Activated naive CD8-positive, alpha-beta T cell (primary cell): ENCODE data around the gene TPD52L1.
"Not testable (repeated sequence)": the region's sequence is repeated elsewhere in the genome, so short reads cannot be mapped to it uniquely, and the experiment has no call there.

Experiments
- H3K27ac Mint-ChIP-seq: one replicate; pipeline ENCODE4 v1.8.0; 2021; ENCODE audit warnings: mixed read lengths
- H3K27me3 Mint-ChIP-seq: one replicate; pipeline ENCODE4 v1.8.0; 2021; ENCODE audit warnings: mixed read lengths
- H3K36me3 Mint-ChIP-seq: one replicate; pipeline ENCODE4 v1.8.0; 2021; ENCODE audit warnings: mixed read lengths
- H3K4me1 Mint-ChIP-seq: one replicate; pipeline ENCODE4 v1.8.0; 2021; ENCODE audit warnings: low read depth, mixed read lengths
- H3K4me3 Mint-ChIP-seq: one replicate; pipeline ENCODE4 v1.8.0; 2021; ENCODE audit warnings: mild to moderate bottlenecking, mixed read lengths
- H3K9me3 Mint-ChIP-seq: one replicate; pipeline ENCODE4 v1.8.0; 2021; ENCODE audit warnings: low read depth, mixed read lengths

Gene TPD52L1

GRCh38 chr6:125268765-125269164 lies 115.2 kb downstream of the TPD52L1 start:
- Mint-ChIP-seq H3K36me3 (peaks cover 16% of the 10 kb centered on the region), H3K4me1 (no peaks in the 10 kb centered on the region), H3K27me3 (no peaks in the 10 kb centered on the region), H3K27ac (no peak overlapping the region), H3K9me3 (no peaks in the 10 kb centered on the region), H3K4me3 (no peak overlapping the region)

- H3K9me3 Mint-ChIP-seq, result no peaks in the 10 kb centered on the region
- H3K4me3 Mint-ChIP-seq, result no peak overlapping the region
- no peak overlapping the region for H3K27ac Mint-ChIP-seq
- no peaks in the 10 kb centered on the region for H3K27me3 Mint-ChIP-seq
- H3K36me3 Mint-ChIP-seq, result peaks cover 18% of the 10 kb centered on the region
- no peaks in the 10 kb centered on the region for H3K4me1 Mint-ChIP-seq
Observed at GRCh38 chr6:125269328-125269985, 115.9 kb downstream of the TPD52L1 start.

GRCh38 chr6:125270380-125270779 lies 116.8 kb downstream of the TPD52L1 start:
- Mint-ChIP-seq H3K4me3 (no peak overlapping the region), H3K9me3 (no peaks in the 10 kb centered on the region), H3K36me3 (peaks cover 24% of the 10 kb centered on the region), H3K27me3 (no peaks in the 10 kb centered on the region), H3K4me1 (no peaks in the 10 kb centered on the region), H3K27ac (no peak overlapping the region)

GRCh38 chr6:125271486-125272159 lies 118.0 kb downstream of the TPD52L1 start:
- Mint-ChIP-seq H3K9me3 (no peaks in the 10 kb centered on the region), H3K4me3 (no peak overlapping the region), H3K27ac (no peak overlapping the region), H3K27me3 (no peaks in the 10 kb centered on the region), H3K36me3 (peaks cover 33% of the 10 kb centered on the region), H3K4me1 (no peaks in the 10 kb centered on the region)

GRCh38 chr6:125273251-125273650 lies 119.7 kb downstream of the TPD52L1 start:
- Mint-ChIP-seq H3K4me1 (no peaks in the 10 kb centered on the region), H3K9me3 (no peaks in the 10 kb centered on the region), H3K36me3 (peaks cover 36% of the 10 kb centered on the region), H3K27me3 (no peaks in the 10 kb centered on the region), H3K4me3 (no peak overlapping the region), H3K27ac (no peak overlapping the region)

GRCh38 chr6:125273965-125274364 lies 120.4 kb downstream of the TPD52L1 start:
- Mint-ChIP-seq H3K9me3 (no peaks in the 10 kb centered on the region), H3K4me3 (no peak overlapping the region), H3K36me3 (peaks cover 39% of the 10 kb centered on the region), H3K27ac (no peak overlapping the region), H3K4me1 (peaks cover 4% of the 10 kb centered on the region), H3K27me3 (no peaks in the 10 kb centered on the region)

- Mint-ChIP-seq H3K4me3 (no peak overlapping the region), H3K4me1 (peaks cover 10% of the 10 kb centered on the region), H3K36me3 (peaks cover 41% of the 10 kb centered on the region), H3K27ac (no peak overlapping the region), H3K27me3 (no peaks in the 10 kb centered on the region), H3K9me3 (no peaks in the 10 kb centered on the region)
Observed at GRCh38 chr6:125274935-125275334, 121.4 kb downstream of the TPD52L1 start.

- peaks cover 42% of the 10 kb centered on the region for H3K36me3 Mint-ChIP-seq
- peaks cover 11% of the 10 kb centered on the region for H3K4me1 Mint-ChIP-seq
- H3K4me3 Mint-ChIP-seq, result no peak overlapping the region
- H3K27ac Mint-ChIP-seq, result no peak overlapping the region
- H3K27me3 Mint-ChIP-seq, result no peaks in the 10 kb centered on the region
- H3K9me3 Mint-ChIP-seq, result no peaks in the 10 kb centered on the region
Observed at GRCh38 chr6:125275779-125276178, 122.2 kb downstream of the TPD52L1 start.

GRCh38 chr6:125277838-125278237 lies 124.3 kb downstream of the TPD52L1 start:
- Mint-ChIP-seq H3K36me3 (peaks cover 48% of the 10 kb centered on the region), H3K27me3 (no peaks in the 10 kb centered on the region), H3K4me3 (no peak overlapping the region), H3K27ac (peak overlapping the region; percentile 41), H3K9me3 (no peaks in the 10 kb centered on the region), H3K4me1 (peaks cover 24% of the 10 kb centered on the region)

- no peak overlapping the region for H3K27ac Mint-ChIP-seq
Observed at GRCh38 chr6:125279961-125280360, 126.4 kb downstream of the TPD52L1 start.

GRCh38 chr6:125280370-125281035 lies 126.9 kb downstream of the TPD52L1 start:
- H3K27ac Mint-ChIP-seq, result not testable (repeated sequence)
- peaks cover 57% of the 10 kb centered on the region for H3K36me3 Mint-ChIP-seq

More at GRCh38 chr6:125279961-125280360, 126.4 kb downstream of the TPD52L1 start:
- H3K4me1 Mint-ChIP-seq, result peaks cover 44% of the 10 kb centered on the region
- H3K27me3 Mint-ChIP-seq, result no peaks in the 10 kb centered on the region
- peaks cover 57% of the 10 kb centered on the region for H3K36me3 Mint-ChIP-seq
- H3K9me3 Mint-ChIP-seq, result peaks cover 7% of the 10 kb centered on the region
- H3K4me3 Mint-ChIP-seq, result no peak overlapping the region

GRCh38 chr6:125282470-125282869 lies 128.9 kb downstream of the TPD52L1 start:
- not testable (repeated sequence) for H3K27me3 Mint-ChIP-seq, H3K27ac Mint-ChIP-seq

More at GRCh38 chr6:125280370-125281035, 126.9 kb downstream of the TPD52L1 start:
- not testable (repeated sequence) for H3K4me3 Mint-ChIP-seq, H3K27me3 Mint-ChIP-seq
- H3K9me3 Mint-ChIP-seq, result peaks cover 11% of the 10 kb centered on the region
- H3K4me1 Mint-ChIP-seq, result peaks cover 46% of the 10 kb centered on the region

GRCh38 chr6:125285353-125285752 lies 131.8 kb downstream of the TPD52L1 start:
- H3K9me3 Mint-ChIP-seq, result peaks cover 15% of the 10 kb centered on the region
- no peaks in the 10 kb centered on the region for H3K27me3 Mint-ChIP-seq
- peaks cover 42% of the 10 kb centered on the region for H3K4me1 Mint-ChIP-seq
- H3K27ac Mint-ChIP-seq, result no peak overlapping the region
- peaks cover 76% of the 10 kb centered on the region for H3K36me3 Mint-ChIP-seq
- H3K4me3 Mint-ChIP-seq, result no peak overlapping the region

More at GRCh38 chr6:125282470-125282869, 128.9 kb downstream of the TPD52L1 start:
- Mint-ChIP-seq H3K9me3 (peaks cover 15% of the 10 kb centered on the region), H3K4me1 (peaks cover 52% of the 10 kb centered on the region), H3K36me3 (peaks cover 64% of the 10 kb centered on the region)
- H3K4me3 Mint-ChIP-seq, result not testable (repeated sequence)

- H3K36me3 Mint-ChIP-seq, result peaks cover 74% of the 10 kb centered on the region
- peaks cover 39% of the 10 kb centered on the region for H3K4me1 Mint-ChIP-seq
- H3K27me3 Mint-ChIP-seq, result no peaks in the 10 kb centered on the region
- no peak overlapping the region for H3K27ac Mint-ChIP-seq
- H3K9me3 Mint-ChIP-seq, result peaks cover 15% of the 10 kb centered on the region
- H3K4me3 Mint-ChIP-seq, result no peak overlapping the region
Observed at GRCh38 chr6:125285936-125286335, 132.4 kb downstream of the TPD52L1 start.

- peaks cover 70% of the 10 kb centered on the region for H3K36me3 Mint-ChIP-seq
- peaks cover 15% of the 10 kb centered on the region for H3K9me3 Mint-ChIP-seq
- no peak overlapping the region for H3K27ac Mint-ChIP-seq
- peaks cover 33% of the 10 kb centered on the region for H3K4me1 Mint-ChIP-seq
- no peak overlapping the region for H3K4me3 Mint-ChIP-seq
- H3K27me3 Mint-ChIP-seq, result no peaks in the 10 kb centered on the region
Observed at GRCh38 chr6:125287718-125288117, 134.1 kb downstream of the TPD52L1 start.
